SH-SY5Y (cell line): ENCODE data around the gene SLIT1.

Source experiments
- GATA2 ChIP-seq: IDR thresholded peaks from 2 replicates; pipeline ENCODE4 v1.6.1; 2011; ENCODE audit warnings: mild to moderate bottlenecking, low read depth, low read length
- GATA3 ChIP-seq: IDR thresholded peaks from 2 replicates; pipeline ENCODE4 v1.6.1; 2011; ENCODE audit warnings: low read depth, mild to moderate bottlenecking, low read length, moderate library complexity

DNA sequence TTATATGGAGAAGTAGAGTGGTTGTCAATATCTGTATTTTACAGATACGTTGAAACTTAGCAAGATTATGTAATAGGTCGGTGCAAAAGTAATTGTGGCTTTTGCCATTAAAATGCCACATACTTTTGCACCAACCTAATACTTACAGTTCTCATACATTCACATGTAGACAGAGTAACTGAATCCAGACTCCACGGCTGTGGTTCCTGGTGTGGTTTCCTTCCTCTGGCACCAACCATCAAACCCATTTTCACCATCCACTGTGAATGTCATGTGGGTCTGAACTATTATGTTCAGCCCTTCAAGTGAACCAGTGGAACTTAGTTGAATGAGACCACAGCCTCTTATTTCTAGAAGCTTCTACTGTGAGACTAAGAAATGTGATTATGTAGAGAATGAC is 31.5 kb upstream of the SLIT1 start:
- TF ChIP-seq GATA3, result no peak
- TF ChIP-seq GATA2, result no peak
